ENCODE data around the gene GABRR3. TPM values are rescaled to one million over a fixed set of nuclear protein-coding genes. Genes with fewer than 3 reads are reported as not detected.

GABRR3 gene
- total and polyA plus RNA-seq, 2 experiments from 2014 or later = not detected

GRCh38 chr3:97981886-97982285, 53.2 kb downstream of the GABRR3 start:
- Mint-ChIP-seq H3K36me3 (ENCODE audit: low read depth) (no peaks in the 10 kb centered on the region), H3K9me3 (no peaks in the 10 kb centered on the region), H3K27me3 (ENCODE audit: insufficient read depth, low read depth, poor library complexity) (no peaks in the 10 kb centered on the region), H3K27ac (no peak overlapping the region; the same call in 1 of the 2 replicates), H3K4me3 (no peak overlapping the region), H3K4me1 (peaks cover 4% of the 10 kb centered on the region; the same call in 2 of the 3 replicates)
- no peaks in the 10 kb centered on the region for H3K9me2 ChIP-seq (ENCODE audit: insufficient read depth)
- H3K27ac ChIP-seq (ENCODE audit: low read depth) = no peak overlapping the region
- H3K79me2 ChIP-seq (replicated peaks; ENCODE audit: insufficient read depth) = no peaks in the 10 kb centered on the region
- H3F3A ChIP-seq (replicated peaks; ENCODE audit: low read depth) = no peaks in the 10 kb centered on the region
- peaks cover 6% of the 10 kb centered on the region for H3K4me1 ChIP-seq (ENCODE audit: insufficient read depth)
- H3K4me2 ChIP-seq = no peak overlapping the region
- H3K36me3 ChIP-seq (ENCODE audit: insufficient read depth) = no peaks in the 10 kb centered on the region
- no peak overlapping the region for H3K4me3 ChIP-seq
- no peaks in the 10 kb centered on the region for H3K27me3 ChIP-seq (ENCODE audit: insufficient read depth)
- H4K20me1 ChIP-seq (replicated peaks; ENCODE audit: insufficient read depth) = no peaks in the 10 kb centered on the region
- DNase-seq (ENCODE audit: low spot score) (no peak), ATAC-seq (no peak)
- TF ChIP-seq STAT1 (IDR thresholded peaks at IDR 0.05; ENCODE audit: unreplicated experiment) = no peak
- TF ChIP-seq ETS1 (IDR thresholded peaks at IDR 0.05) = no peak
- TF ChIP-seq EZH2phosphoT487 (IDR thresholded peaks at IDR 0.05; ENCODE audit: unreplicated experiment) = no peak
- no peak for TF ChIP-seq ZNF331 (CRISPR knock-in tag; IDR thresholded peaks at IDR 0.05; ENCODE audit: low read depth)
- no peak overlapping the region for H2AFZ ChIP-seq

- Histone ChIP-seq H3K27me3 (ENCODE audit: insufficient read depth) (no peaks in the 10 kb centered on the region), H3K4me3 (no peak overlapping the region), H4K20me1 (replicated peaks; ENCODE audit: insufficient read depth) (no peaks in the 10 kb centered on the region), H3K27ac (ENCODE audit: low read depth) (no peak overlapping the region), H3K4me2 (no peak overlapping the region), H3K36me3 (ENCODE audit: insufficient read depth) (no peaks in the 10 kb centered on the region), H2AFZ (peak overlapping the region; percentile 29; the same call in 1 of the 2 replicates), H3F3A (replicated peaks; ENCODE audit: low read depth) (no peaks in the 10 kb centered on the region), H3K4me1 (ENCODE audit: insufficient read depth) (peaks cover 6% of the 10 kb centered on the region), H3K79me2 (replicated peaks; ENCODE audit: insufficient read depth) (no peaks in the 10 kb centered on the region), H3K9me2 (ENCODE audit: insufficient read depth) (no peaks in the 10 kb centered on the region)
- Mint-ChIP-seq H3K36me3 (ENCODE audit: low read depth) (no peaks in the 10 kb centered on the region), H3K4me3 (no peak overlapping the region), H3K9me3 (no peaks in the 10 kb centered on the region), H3K4me1 (peaks cover 4% of the 10 kb centered on the region; the same call in 2 of the 3 replicates), H3K27me3 (ENCODE audit: insufficient read depth, low read depth, poor library complexity) (peaks cover 4% of the 10 kb centered on the region), H3K27ac (no peak overlapping the region)
- ATAC-seq (peak; percentile 95), DNase-seq (ENCODE audit: low spot score) (peak; percentile 40)
- TF ChIP-seq CREB1 (CRISPR knock-in tag; IDR thresholded peaks at IDR 0.05; ENCODE audit: low read depth) (no peak), ZNF462 (CRISPR knock-in tag; IDR thresholded peaks at IDR 0.05) (0 out of 2 replicates have a peak, but pooled peaks have one; percentile 53), ZNF331 (CRISPR knock-in tag; IDR thresholded peaks at IDR 0.05; ENCODE audit: low read depth) (no peak)
- TF ChIP-seq, protein P1, sequence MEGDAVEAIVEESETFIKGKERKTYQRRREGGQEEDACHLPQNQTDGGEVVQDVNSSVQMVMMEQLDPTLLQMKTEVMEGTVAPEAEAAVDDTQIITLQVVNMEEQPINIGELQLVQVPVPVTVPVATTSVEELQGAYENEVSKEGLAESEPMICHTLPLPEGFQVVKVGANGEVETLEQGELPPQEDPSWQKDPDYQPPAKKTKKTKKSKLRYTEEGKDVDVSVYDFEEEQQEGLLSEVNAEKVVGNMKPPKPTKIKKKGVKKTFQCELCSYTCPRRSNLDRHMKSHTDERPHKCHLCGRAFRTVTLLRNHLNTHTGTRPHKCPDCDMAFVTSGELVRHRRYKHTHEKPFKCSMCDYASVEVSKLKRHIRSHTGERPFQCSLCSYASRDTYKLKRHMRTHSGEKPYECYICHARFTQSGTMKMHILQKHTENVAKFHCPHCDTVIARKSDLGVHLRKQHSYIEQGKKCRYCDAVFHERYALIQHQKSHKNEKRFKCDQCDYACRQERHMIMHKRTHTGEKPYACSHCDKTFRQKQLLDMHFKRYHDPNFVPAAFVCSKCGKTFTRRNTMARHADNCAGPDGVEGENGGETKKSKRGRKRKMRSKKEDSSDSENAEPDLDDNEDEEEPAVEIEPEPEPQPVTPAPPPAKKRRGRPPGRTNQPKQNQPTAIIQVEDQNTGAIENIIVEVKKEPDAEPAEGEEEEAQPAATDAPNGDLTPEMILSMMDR (conservative IDR thresholded peaks at IDR 0.05; ENCODE audit: low read depth in 2 of 2) = peak in 1 of 2 experiments; percentile 27; a peak in 1 of 4 replicates
Observed at GRCh38 chr3:97979610-97980009, 55.5 kb downstream of the GABRR3 start.

Measured in GM23338 (cell line).